G401 (cell line): ENCODE data around the gene VSIG8. TPM values are rescaled to one million over a fixed set of nuclear protein-coding genes. Genes with fewer than 3 reads are reported as not detected.

Source experiments
- DNase-seq: peaks from one replicate; pipeline ENCODE4 v3.0.0-alpha.2; 2015; ENCODE audit warnings: low spot score
- in situ Hi-C: cut with HindIII; loops from 2 replicates; pipeline ENCODE4 v1.10.0; 2016; ENCODE audit warnings: low sequenced_read_pairs, mixed read lengths
- total RNA-seq: library from RNA; depleted of rRNA; stranded (reverse); fragments of >200 nt; shearing (Covaris generic); gene quantifications from 2 replicates; pipeline ENCODE4 v1.2.3, GENCODE V29; 2014; rRNA removed

VSIG8 gene
- total RNA-seq, 1 experiment from 2014 or later: not detected

DNA sequence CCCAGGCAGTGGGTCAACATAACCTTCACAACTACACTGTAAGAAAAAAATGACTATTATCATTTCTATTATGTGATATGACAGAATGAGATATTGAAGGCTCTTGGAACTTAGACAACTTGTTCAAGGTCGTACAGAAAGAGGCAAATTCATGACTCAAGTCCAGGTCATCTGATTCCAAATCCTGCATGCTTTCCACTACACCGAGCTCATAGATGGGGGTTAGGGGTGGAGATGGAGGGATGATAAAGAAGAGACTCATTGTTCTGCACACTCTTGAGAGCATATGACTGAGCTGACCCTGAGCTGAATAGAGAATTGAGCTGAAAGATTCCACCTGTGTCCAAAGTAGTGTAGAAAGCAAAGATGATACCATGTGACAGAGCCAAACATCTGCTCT is 57.5 kb downstream of the VSIG8 start:
- DNase-seq: no peak
- in situ Hi-C loops: no loop called here

Other genes starting within 250 kb of the VSIG8 start
- not detected in 2 replicates for gene CRP, start 148.1 kb downstream of the VSIG8 start, total RNA-seq
- 35.0 and 59.7 TPM in 2 replicates for gene DUSP23, start 81.7 kb downstream of the VSIG8 start, total RNA-seq
- not detected in 2 replicates for gene FCRL6, start 60.3 kb downstream of the VSIG8 start, total RNA-seq
- not detected in 2 replicates for gene SLAMF8, start 35.8 kb downstream of the VSIG8 start, total RNA-seq
- not detected in 2 replicates for gene CFAP45, start 37.5 kb upstream of the VSIG8 start, total RNA-seq
- 27.1 and 49.8 TPM in 2 replicates for gene TAGLN2, start 62.9 kb upstream of the VSIG8 start, total RNA-seq
- gene IGSF9, start 83.0 kb upstream of the VSIG8 start, total RNA-seq: not detected in 2 replicates
- gene SLAMF9, start 91.6 kb upstream of the VSIG8 start, total RNA-seq: not detected in 2 replicates
- gene PIGM, start 169.3 kb upstream of the VSIG8 start, total RNA-seq: 2.5 and 3.2 TPM in 2 replicates
- not detected in 2 replicates for gene KCNJ10, start 207.5 kb upstream of the VSIG8 start, total RNA-seq
- not detected in 2 replicates for gene KCNJ9, start 218.9 kb upstream of the VSIG8 start, total RNA-seq
- gene IGSF8, start 236.0 kb upstream of the VSIG8 start, total RNA-seq: 11.7 and 15.4 TPM in 2 replicates